H1 (cell line): ENCODE data around the gene TMEM163. TPM values are rescaled to one million over a fixed set of nuclear protein-coding genes. Genes with fewer than 3 reads are reported as not detected.

ENCODE experiments used
- CTCF ChIA-PET: fragments of 300-600 bp; sonication (Branson Sonifier 250); formaldehyde crosslinking; loops from one replicate; lab custom pipeline; 2021; ENCODE audit not compliant: partially characterized antibody; lab: Charles Lee
- POLR2A ChIA-PET: fragments of 300-600 bp; sonication (Branson Sonifier 250); formaldehyde crosslinking; loops from one replicate; lab custom pipeline; 2021; ENCODE audit warnings: inconsistent platforms; ENCODE audit not compliant: partially characterized antibody; lab: Charles Lee
- DNase-seq, 2 experiments: peaks; one replicate each; pipeline versions ENCODE4 v3.0.0 to v3.0.0-alpha.2; 2010 to 2022; ENCODE audit warnings: low spot score in 2 of 2, low read depth in 1 of 2, mixed read lengths in 1 of 2
- FAIRE-seq: peaks from 2 replicates; lab custom pipeline; 2011; peaks lifted over from hg19 to GRCh38; lab: Jason Lieb, UNC
- H2AFZ ChIP-seq: 2 replicates; pipeline ENCODE4 v1.8.1; 2012; ENCODE audit warnings: low read length, inconsistent platforms
- H2AK5ac ChIP-seq: 2 replicates; pipeline ENCODE4 v1.6.1; 2013; ENCODE audit warnings: low read depth, low read length
- H2BK120ac ChIP-seq: replicated peaks from 2 replicates; pipeline ENCODE3; 2013; ENCODE audit warnings: low read depth, low read length, inconsistent platforms
- H2BK12ac ChIP-seq: 2 replicates; pipeline ENCODE4 v1.6.1; 2013; ENCODE audit warnings: low read depth, low read length
- H2BK15ac ChIP-seq: 2 replicates; pipeline ENCODE4 v1.6.1; 2013; ENCODE audit warnings: low read length
- H2BK20ac ChIP-seq: 2 replicates; pipeline ENCODE4 v1.6.1; 2013; ENCODE audit warnings: low read length
- H2BK5ac ChIP-seq: 2 replicates; pipeline ENCODE4 v1.6.1; 2013; ENCODE audit warnings: low read depth, low read length
- H3K14ac ChIP-seq: 2 replicates; pipeline ENCODE4 v1.6.1; 2013; ENCODE audit warnings: inconsistent platforms; ENCODE audit not compliant: insufficient read length
- H3K18ac ChIP-seq: 2 replicates; pipeline ENCODE4 v1.6.1; 2013; ENCODE audit warnings: low read length; ENCODE audit errors: extremely low read depth
- H3K23ac ChIP-seq: 2 replicates; pipeline ENCODE4 v1.6.1; 2013; ENCODE audit warnings: inconsistent platforms; ENCODE audit not compliant: insufficient read length
- H3K23me2 ChIP-seq: 2 replicates; pipeline ENCODE4 v1.6.1; 2013; ENCODE audit warnings: low read depth, low read length
- H3K27ac ChIP-seq: 2 replicates; pipeline ENCODE4 v1.6.1; 2011; ENCODE audit warnings: low read depth, low read length, inconsistent platforms
- H3K27me3 ChIP-seq, 4 experiments: replicated peaks in 1 of 4; 1 replicate in 1 of 4; 2 replicates in 3 of 4; pipeline versions ENCODE4 v1.6.1 to v1.8.1; 2011 to 2013; ENCODE audit warnings: low read length in 3 of 4, mild to moderate bottlenecking in 3 of 4, inconsistent platforms in 2 of 4, mixed read lengths in 2 of 4, moderate library complexity in 1 of 4; ENCODE audit not compliant: control insufficient read depth in 3 of 4, insufficient read depth in 3 of 4; ENCODE audit errors: extremely low read depth in 1 of 4
- H3K36me3 ChIP-seq, 4 experiments: 2 replicates each; pipeline versions ENCODE4 v1.6.1 to v1.8.1; 2011 to 2013; ENCODE audit warnings: mild to moderate bottlenecking in 4 of 4, low read length in 3 of 4, moderate library complexity in 2 of 4, control low read depth in 1 of 4, inconsistent platforms in 1 of 4; ENCODE audit not compliant: insufficient read depth in 4 of 4, control insufficient read depth in 2 of 4
- H3K4ac ChIP-seq: replicated peaks from 2 replicates; pipeline ENCODE3; 2013; ENCODE audit warnings: low read length, low read depth, mixed read lengths, inconsistent platforms; ENCODE audit not compliant: insufficient read length
- H3K4me1 ChIP-seq, 4 experiments: replicated peaks in 1 of 4; 1 replicate in 1 of 4; 2 replicates in 3 of 4; pipeline versions ENCODE4 v1.6.1 to v1.8.1; 2011 to 2013; ENCODE audit warnings: low read length in 3 of 4, inconsistent platforms in 2 of 4, mixed read lengths in 1 of 4; ENCODE audit not compliant: insufficient read depth in 4 of 4, control insufficient read depth in 3 of 4
- H3K4me2 ChIP-seq, 2 experiments: 2 replicates each; pipeline versions ENCODE4 v1.6.1 to v1.8.1; 2011 to 2013; ENCODE audit warnings: low read depth in 2 of 2, low read length in 2 of 2, control low read depth in 1 of 2, inconsistent platforms in 1 of 2, mild to moderate bottlenecking in 1 of 2; ENCODE audit not compliant: insufficient read depth in 1 of 2
- H3K4me3 ChIP-seq, 4 experiments: fragments of 200-600, 300-600 bp in 1 of 4; sonication (generic), shearing (Covaris generic), sonication (Bioruptor Twin) in 1 of 4; 2 replicates each; pipeline versions ENCODE4 v1.5.1 to v1.8.1; 2011 to 2016; ENCODE audit warnings: low read length in 4 of 4, low read depth in 3 of 4, control low read depth in 2 of 4, inconsistent platforms in 2 of 4, mild to moderate bottlenecking in 2 of 4, mixed read lengths in 1 of 4, moderate library complexity in 1 of 4; ENCODE audit not compliant: insufficient read depth in 2 of 4; ENCODE audit errors: extremely low read depth in 1 of 4
- H3K56ac ChIP-seq: replicated peaks from 2 replicates; pipeline ENCODE3; 2013; ENCODE audit warnings: low read depth, mild to moderate bottlenecking, mixed read lengths, low read length, inconsistent platforms; ENCODE audit not compliant: insufficient read length
- H3K79me1 ChIP-seq: 2 replicates; pipeline ENCODE4 v1.6.1; 2013; ENCODE audit warnings: low read depth, low read length, control low read depth
- H3K79me2 ChIP-seq, 2 experiments: 2 replicates each; pipeline versions ENCODE4 v1.6.1 to v1.8.1; 2012 to 2013; ENCODE audit warnings: low read length in 2 of 2, mild to moderate bottlenecking in 2 of 2, inconsistent platforms in 1 of 2; ENCODE audit not compliant: insufficient read depth in 2 of 2, control insufficient read depth in 1 of 2
- H3K9ac ChIP-seq, 4 experiments: replicated peaks in 1 of 4; 1 replicate in 1 of 4; 2 replicates in 3 of 4; pipeline versions ENCODE4 v1.6.1 to v1.8.1; 2011 to 2013; ENCODE audit warnings: low read depth in 3 of 4, low read length in 3 of 4, control low read depth in 2 of 4, mild to moderate bottlenecking in 2 of 4, moderate library complexity in 2 of 4, inconsistent platforms in 1 of 4; ENCODE audit errors: extremely low read depth in 1 of 4
- H3K9me3 ChIP-seq, 2 experiments: 2 replicates each; pipeline versions ENCODE4 v1.6.1 to v1.8.1; 2012 to 2013; ENCODE audit warnings: mild to moderate bottlenecking in 2 of 2, moderate library complexity in 2 of 2, control low read depth in 1 of 2, inconsistent platforms in 1 of 2, low read depth in 1 of 2, low read length in 1 of 2, mixed read lengths in 1 of 2; ENCODE audit not compliant: insufficient read depth in 2 of 2
- H4K20me1 ChIP-seq, 2 experiments: replicated peaks in 1 of 2; 2 replicates each; pipeline versions ENCODE3 to v1.8.1; 2011 to 2013; ENCODE audit warnings: inconsistent platforms in 2 of 2, low read length in 2 of 2, mild to moderate bottlenecking in 1 of 2; ENCODE audit not compliant: insufficient read depth in 2 of 2, control insufficient read depth in 1 of 2
- H4K5ac ChIP-seq: 2 replicates; pipeline ENCODE4 v1.6.1; 2013; ENCODE audit warnings: low read length, low read depth, mixed read lengths, inconsistent platforms; ENCODE audit not compliant: insufficient read length
- H4K8ac ChIP-seq: 2 replicates; pipeline ENCODE4 v1.8.0; 2013; ENCODE audit warnings: mild to moderate bottlenecking, moderate library complexity, low read length, inconsistent platforms; ENCODE audit not compliant: insufficient read depth; ENCODE audit errors: extremely low read depth
- H4K91ac ChIP-seq: replicated peaks from 2 replicates; pipeline ENCODE3; 2013; ENCODE audit warnings: low read length, mixed read lengths, inconsistent platforms; ENCODE audit not compliant: insufficient read length
- BACH1 ChIP-seq: IDR thresholded peaks from 2 replicates; pipeline ENCODE4 v1.6.1; 2012; ENCODE audit warnings: low read length, improper control_type of control experiment
- CBX5 ChIP-seq: fragments of 300-800, 300-1000 bp; sonication (generic); IDR thresholded peaks from 2 replicates; pipeline ENCODE4 v1.7.1; 2016; ENCODE audit warnings: antibody characterized with exemption, low read length, low read depth
- CTCF ChIP-seq, 3 experiments: IDR thresholded peaks; 1 replicate in 2 of 3; 2 replicates in 1 of 3; pipeline versions ENCODE4 v1.5.1 to v1.6.1; 2011; ENCODE audit warnings: low read length in 3 of 3, mild to moderate bottlenecking in 3 of 3, inconsistent platforms in 2 of 3, low read depth in 1 of 3, moderate library complexity in 1 of 3; ENCODE audit not compliant: insufficient read depth in 1 of 3; ENCODE audit errors: control extremely low read depth in 1 of 3
- JUND ChIP-seq: IDR thresholded peaks from 2 replicates; pipeline ENCODE4 v1.6.1; 2011; ENCODE audit warnings: mild to moderate bottlenecking, improper control_type of control experiment, low read length
- SP4 ChIP-seq: IDR thresholded peaks from 2 replicates; pipeline ENCODE4 v1.6.1; 2012; ENCODE audit warnings: low read length, inconsistent platforms
- TCF12 ChIP-seq: IDR thresholded peaks from 2 replicates; pipeline ENCODE4 v1.6.1; 2011; ENCODE audit warnings: low read depth, mild to moderate bottlenecking, low read length
- USF2 ChIP-seq: IDR thresholded peaks from 2 replicates; pipeline ENCODE4 v1.6.1; 2011; ENCODE audit warnings: low read length, improper control_type of control experiment
- WGBS, 2 experiments: shearing (Covaris generic) in 1 of 2; methylation state at CpG; one replicate each; pipeline versions ENCODE4 v1.1.6 to v1.1.7; 2013 to 2015; ENCODE audit warnings: low lambda C conversion rate in 2 of 2, mixed read lengths in 2 of 2, inconsistent platforms in 1 of 2, low coverage in 1 of 2, missing lambda C conversion rate in 1 of 2; ENCODE audit not compliant: insufficient replicate concordance in 2 of 2, insufficient coverage in 1 of 2, insufficient read length in 1 of 2; ENCODE audit errors: extremely low coverage in 1 of 2, missing lambda C conversion rate in 1 of 2; 5-methylcytosine and 5-hydroxymethylcytosine counted together
- polyA plus RNA-seq, 7 experiments: library from polyadenylated mRNA; depleted of rRNA in 3 of 7; stranded (reverse) in 5 of 7; unstranded in 2 of 7; fragments of >200 nt in 5 of 7; fragments of 200-250 nt in 2 of 7; gene quantifications; 1 replicate in 5 of 7; 2 replicates in 1 of 7; 4 replicates in 1 of 7; pipeline versions ENCODE4 v1.2.1 to v1.2.3, GENCODE V29; 2011 to 2013; ENCODE audit warnings: missing spikeins in 2 of 7, mixed read lengths in 2 of 7
- total RNA-seq: library from RNA; stranded (reverse); fragmentation: NEBNext Ultra II Directional; extraction: Animal tissue kit (Norgen Biotek cat#: 25700); gene quantifications from 2 replicates; pipeline ENCODE4 v1.2.1, GENCODE V29; 2021

Gene TMEM163
- total and polyA plus RNA-seq, 2 of the 8 experiments (the other 6 are each of a cell fraction or from before 2014, with no cell fraction given), result 2.8 to 3.2 TPM

- H3K27ac ChIP-seq, result no peak overlapping the region
- CTCF ChIA-PET, result interaction anchor here (1.2 to 7.1 kb wide), 4 partner anchors 17 to 26 kb away, joined by 3 to 46 read pairs (median 12); no protein-coding TSS in a partner anchor
- H2BK12ac ChIP-seq, result no peak overlapping the region
- no peak overlapping the region for H2BK15ac ChIP-seq
- TF ChIP-seq USF2 (no peak), CBX5 (no peak), BACH1 (no peak), SP4 (no peak), JUND (no peak), CTCF (IDR thresholded peaks at IDR 0.05; ENCODE audit: control extremely low read depth in 1 of 3, insufficient read depth in 1 of 3, low read depth in 1 of 3, low read length in 3 of 3) (no peak), TCF12 (no peak)
- POLR2A ChIA-PET, result no interaction called here
- no peak overlapping the region for H2AFZ ChIP-seq
- H2BK120ac ChIP-seq, result no peak overlapping the region
- no peaks in the 10 kb centered on the region for H3K23me2 ChIP-seq
- H3K56ac ChIP-seq, result no peak overlapping the region
- no peak overlapping the region for H3K14ac ChIP-seq
- no peak overlapping the region for H2BK5ac ChIP-seq
- H2BK20ac ChIP-seq, result no peak overlapping the region
- H4K5ac ChIP-seq, result no peak overlapping the region
- H4K20me1 ChIP-seq, result peaks cover 12 to 15% of the 10 kb centered on the region in 2 experiments
- H3K79me2 ChIP-seq, result no peaks in the 10 kb centered on the region
- no peak for DNase-seq
- H3K23ac ChIP-seq, result no peak overlapping the region
- peaks cover 0 to 8% (median 5%) of the 10 kb centered on the region in 4 experiments; a peak in 4 of 7 replicates for H3K4me1 ChIP-seq
- no peak overlapping the region for H3K18ac ChIP-seq
- H4K8ac ChIP-seq, result no peak overlapping the region
- FAIRE-seq, result no peak
- H3K27me3 ChIP-seq, result peaks cover 3 to 40% (median 22%) of the 10 kb centered on the region in 4 experiments; a peak in 6 of 7 replicates
- no peaks in the 10 kb centered on the region for H3K9me3 ChIP-seq
- H3K36me3 ChIP-seq, result peaks cover 0 to 6% (median 1%) of the 10 kb centered on the region in 4 experiments; a peak in 2 of 8 replicates
- no peaks in the 10 kb centered on the region for H3K79me1 ChIP-seq
- H3K4ac ChIP-seq, result no peak overlapping the region
- no peak overlapping the region for H3K9ac ChIP-seq
- H3K4me3 ChIP-seq, result no peak overlapping the region
- no peak overlapping the region for H3K4me2 ChIP-seq
- H4K91ac ChIP-seq, result no peak overlapping the region
- H2AK5ac ChIP-seq, result no peak overlapping the region
- WGBS, 2 experiments, result 88% methylated on average over 4 of the region's 4 CpGs; no CpG with 5 or more reads in 1 of the 2 experiments
Measured at GRCh38 chr2:134429886-134430285, 288.9 kb downstream of the TMEM163 start.
